ENCODE results near the gene H6PD. TPM values are rescaled to one million over a fixed set of nuclear protein-coding genes. Genes with fewer than 3 reads are reported as not detected.

Gene H6PD
- total RNA-seq, 1 donor from 2014 or later, result 43.7 TPM

GRCh38 chr1:9281071-9281827 lies 46.7 kb downstream of the H6PD start:
- ATAC-seq, result no peak
- DNase-seq, result no peak
- Histone ChIP-seq H3K27ac (no peak overlapping the region), H3K36me3 (no peaks in the 10 kb centered on the region), H3K4me3 (no peak overlapping the region), H3K27me3 (no peaks in the 10 kb centered on the region), H3K9me3 (no peaks in the 10 kb centered on the region), H3K4me1 (peaks cover 15% of the 10 kb centered on the region)
- intact Hi-C loops (cut with DNase I), result loop anchor here (10.0 kb wide), 1 partner anchor 204 kb away; no protein-coding TSS in a partner anchor
- no peak for TF ChIP-seq CTCF (IDR thresholded peaks at IDR 0.05)

GRCh38 chr1:9281908-9282695 lies 47.5 kb downstream of the H6PD start:
- ATAC-seq, result no peak
- no peak for TF ChIP-seq CTCF (IDR thresholded peaks at IDR 0.05)
- DNase-seq, result no peak
- no peaks in the 10 kb centered on the region for H3K9me3 ChIP-seq
- no peaks in the 10 kb centered on the region for H3K27me3 ChIP-seq
- intact Hi-C loops (cut with DNase I), result loop anchor here (10.0 kb wide), 1 partner anchor 203 kb away; no protein-coding TSS in a partner anchor
- H3K4me3 ChIP-seq, result no peak overlapping the region
- H3K27ac ChIP-seq, result no peak overlapping the region
- H3K36me3 ChIP-seq, result no peaks in the 10 kb centered on the region
- H3K4me1 ChIP-seq, result peaks cover 15% of the 10 kb centered on the region

GRCh38 chr1:9282696-9282955 lies 48.1 kb downstream of the H6PD start:
- Histone ChIP-seq H3K27me3 (no peaks in the 10 kb centered on the region), H3K4me3 (no peak overlapping the region), H3K9me3 (no peaks in the 10 kb centered on the region), H3K36me3 (no peaks in the 10 kb centered on the region), H3K27ac (no peak overlapping the region), H3K4me1 (peaks cover 15% of the 10 kb centered on the region)
- no peak for DNase-seq
- no peak for TF ChIP-seq CTCF (IDR thresholded peaks at IDR 0.05)
- no peak for ATAC-seq
- intact Hi-C loops (cut with DNase I), result loop anchor here (10.0 kb wide), 1 partner anchor 202 kb away; no protein-coding TSS in a partner anchor

GRCh38 chr1:9284061-9284460 lies 49.5 kb downstream of the H6PD start:
- H3K36me3 ChIP-seq, result no peaks in the 10 kb centered on the region
- ATAC-seq (no peak), DNase-seq (no peak)
- no peak overlapping the region for H3K4me3 ChIP-seq
- H3K27ac ChIP-seq, result no peak overlapping the region
- peaks cover 7% of the 10 kb centered on the region for H3K4me1 ChIP-seq
- intact Hi-C loops (cut with DNase I), result loop anchor here (10.0 kb wide), 1 partner anchor 201 kb away; no protein-coding TSS in a partner anchor
- peaks cover 9% of the 10 kb centered on the region for H3K9me3 ChIP-seq
- no peak for TF ChIP-seq CTCF (IDR thresholded peaks at IDR 0.05)
- H3K27me3 ChIP-seq, result no peaks in the 10 kb centered on the region

GRCh38 chr1:9286556-9286955 lies 52.0 kb downstream of the H6PD start:
- Histone ChIP-seq H3K27me3 (no peaks in the 10 kb centered on the region), H3K4me1 (peaks cover 20% of the 10 kb centered on the region), H3K9me3 (peaks cover 9% of the 10 kb centered on the region), H3K27ac (no peak overlapping the region), H3K36me3 (no peaks in the 10 kb centered on the region), H3K4me3 (no peak overlapping the region)
- TF ChIP-seq CTCF (IDR thresholded peaks at IDR 0.05), result no peak
- DNase-seq (no peak), ATAC-seq (no peak)
- intact Hi-C loops (cut with DNase I), result loop anchor here (10.0 kb wide), 1 partner anchor 198 kb away; no protein-coding TSS in a partner anchor

Measured in upper lobe of right lung (tissue), 1 donor.